VCaP (cell line): ENCODE data around the gene SMPX.

Experiments used
- H3K27ac ChIP-seq: fragments of 450-650 bp; 2 replicates; pipeline ENCODE4 v1.5.1; 2017
- TF ChIP-seq, protein P1 (sequence below): fragments of 450-650 bp; conservative IDR thresholded peaks from 2 replicates; pipeline ENCODE4 v1.5.1; 2017; ENCODE audit warnings: mild to moderate bottlenecking, moderate library complexity

Gene SMPX

DNA sequence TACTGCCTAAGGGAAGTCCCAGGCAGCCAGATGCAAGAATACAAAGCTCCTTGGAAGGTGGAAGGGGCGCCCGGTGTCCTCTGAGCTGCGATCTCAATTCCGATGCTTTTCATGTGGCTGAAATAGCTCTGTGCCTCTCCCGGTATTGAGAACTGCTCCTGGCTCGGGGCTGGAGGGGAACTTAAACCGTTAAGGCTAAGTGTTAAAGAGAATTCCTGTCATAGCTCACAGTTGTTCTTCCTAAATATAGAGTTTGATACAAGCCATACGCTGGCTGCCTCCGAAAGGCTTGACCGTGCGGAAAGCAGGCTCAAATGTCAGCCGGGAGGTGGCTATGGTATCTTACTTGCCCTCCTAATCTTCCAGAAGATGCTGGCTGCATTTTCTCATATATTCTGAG is at the start of gene SMPX:
TSS of gene SMPX (minus strand) at position 157 of the 400 bp plus-strand sequence. CDS start 3,826 bp downstream, outside the sequence.
- no peak within 1 kb of the TSS for H3K27ac ChIP-seq
- TF ChIP-seq, protein P1, sequence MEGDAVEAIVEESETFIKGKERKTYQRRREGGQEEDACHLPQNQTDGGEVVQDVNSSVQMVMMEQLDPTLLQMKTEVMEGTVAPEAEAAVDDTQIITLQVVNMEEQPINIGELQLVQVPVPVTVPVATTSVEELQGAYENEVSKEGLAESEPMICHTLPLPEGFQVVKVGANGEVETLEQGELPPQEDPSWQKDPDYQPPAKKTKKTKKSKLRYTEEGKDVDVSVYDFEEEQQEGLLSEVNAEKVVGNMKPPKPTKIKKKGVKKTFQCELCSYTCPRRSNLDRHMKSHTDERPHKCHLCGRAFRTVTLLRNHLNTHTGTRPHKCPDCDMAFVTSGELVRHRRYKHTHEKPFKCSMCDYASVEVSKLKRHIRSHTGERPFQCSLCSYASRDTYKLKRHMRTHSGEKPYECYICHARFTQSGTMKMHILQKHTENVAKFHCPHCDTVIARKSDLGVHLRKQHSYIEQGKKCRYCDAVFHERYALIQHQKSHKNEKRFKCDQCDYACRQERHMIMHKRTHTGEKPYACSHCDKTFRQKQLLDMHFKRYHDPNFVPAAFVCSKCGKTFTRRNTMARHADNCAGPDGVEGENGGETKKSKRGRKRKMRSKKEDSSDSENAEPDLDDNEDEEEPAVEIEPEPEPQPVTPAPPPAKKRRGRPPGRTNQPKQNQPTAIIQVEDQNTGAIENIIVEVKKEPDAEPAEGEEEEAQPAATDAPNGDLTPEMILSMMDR, result no peak

DNA sequence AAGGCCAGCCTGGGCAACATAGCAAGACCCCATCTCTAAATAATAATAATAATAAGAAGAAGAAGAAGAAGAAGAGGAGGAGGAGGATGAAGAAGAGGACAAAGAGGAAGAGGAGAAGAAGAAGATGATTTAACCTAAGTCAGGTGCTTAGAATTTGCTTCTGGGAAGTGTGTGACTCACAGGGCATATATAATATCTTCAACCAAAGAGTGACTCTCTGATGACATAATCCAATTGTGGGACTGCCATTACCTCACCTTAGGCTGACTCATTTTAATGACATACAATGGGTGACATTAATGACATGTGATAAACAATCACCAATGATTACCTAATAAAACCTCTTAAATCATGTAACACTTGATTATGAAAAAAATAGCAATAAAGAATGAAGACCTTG is 48.8 kb upstream of the SMPX start:
- TF ChIP-seq, protein P1, result no peak
- no peak overlapping the region for H3K27ac ChIP-seq

DNA sequence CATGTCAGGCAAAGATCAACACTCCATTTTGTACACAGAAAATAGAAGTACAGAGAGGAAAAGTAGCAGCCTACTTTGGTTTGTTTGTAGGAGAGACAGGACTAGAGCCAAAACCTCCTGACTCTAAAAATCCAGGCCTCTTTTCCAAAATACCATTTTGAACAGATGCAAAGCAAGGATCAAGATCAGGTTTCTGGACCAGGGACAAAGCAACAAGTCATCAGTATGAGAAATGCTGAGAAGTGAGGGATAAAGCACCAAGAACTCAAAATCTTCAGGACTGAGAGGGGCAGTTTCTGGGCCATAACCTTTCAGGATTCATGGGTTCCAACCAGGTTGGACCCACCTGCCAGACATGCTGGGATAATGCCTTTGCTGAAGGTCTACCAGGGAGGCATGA is 44.9 kb upstream of the SMPX start:
- H3K27ac ChIP-seq, result no peak overlapping the region
- TF ChIP-seq, protein P1, result no peak

DNA sequence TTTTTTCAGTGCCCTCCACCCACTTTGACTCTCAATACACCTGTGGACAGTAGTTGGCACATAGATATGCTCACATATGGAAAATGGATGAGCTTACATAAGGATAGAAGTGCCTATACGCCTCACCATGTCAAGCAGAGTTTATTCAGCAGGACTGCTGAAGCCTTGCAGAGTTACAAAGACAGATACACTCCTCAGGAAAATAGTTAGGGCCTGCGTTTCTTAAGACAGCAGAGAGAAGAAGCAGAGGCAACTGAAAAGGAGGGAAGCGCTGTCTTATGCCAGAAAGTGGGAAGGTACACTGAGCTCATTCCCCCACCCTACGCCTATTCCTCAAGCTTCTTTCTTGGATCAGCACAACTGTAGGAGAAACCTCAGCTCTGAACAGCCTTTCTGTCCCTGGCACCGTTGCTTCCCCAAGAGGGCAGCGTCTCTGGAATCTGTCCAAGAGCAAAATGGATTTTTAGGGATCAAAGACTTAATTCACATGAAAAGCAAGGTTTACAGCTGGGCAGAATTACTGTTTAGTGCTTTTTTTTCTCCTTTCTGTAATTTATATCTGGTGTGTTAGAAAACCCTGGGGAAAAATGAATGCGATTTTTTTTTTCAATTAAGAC is 44.2 kb upstream of the SMPX start:
- TF ChIP-seq, protein P1, result no peak

DNA sequence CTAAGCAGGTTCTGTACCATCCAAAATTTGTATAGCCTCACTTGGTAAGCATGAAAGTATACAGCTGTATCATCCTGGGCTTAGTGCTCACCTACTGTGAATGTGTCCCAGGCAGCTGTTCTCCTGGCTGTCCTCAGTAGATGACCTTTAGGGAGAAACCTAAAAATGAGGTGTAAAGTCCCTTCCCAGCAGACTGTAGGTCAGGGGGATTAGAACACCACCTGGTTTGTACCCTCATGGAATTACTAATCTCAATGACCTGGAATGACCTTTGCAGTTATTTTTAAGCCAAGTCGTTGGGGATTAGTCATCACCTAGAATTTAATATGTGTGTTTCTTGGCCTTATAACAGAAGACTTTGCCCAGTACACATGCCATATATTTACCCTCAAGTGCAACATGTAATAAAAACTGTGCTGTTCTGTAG is 42.4 kb upstream of the SMPX start:
- no peak overlapping the region for H3K27ac ChIP-seq
- TF ChIP-seq, protein P1, result no peak

More for the DNA sequence above, 44.2 kb upstream of the SMPX start:
- H3K27ac ChIP-seq, result no peak overlapping the region

DNA sequence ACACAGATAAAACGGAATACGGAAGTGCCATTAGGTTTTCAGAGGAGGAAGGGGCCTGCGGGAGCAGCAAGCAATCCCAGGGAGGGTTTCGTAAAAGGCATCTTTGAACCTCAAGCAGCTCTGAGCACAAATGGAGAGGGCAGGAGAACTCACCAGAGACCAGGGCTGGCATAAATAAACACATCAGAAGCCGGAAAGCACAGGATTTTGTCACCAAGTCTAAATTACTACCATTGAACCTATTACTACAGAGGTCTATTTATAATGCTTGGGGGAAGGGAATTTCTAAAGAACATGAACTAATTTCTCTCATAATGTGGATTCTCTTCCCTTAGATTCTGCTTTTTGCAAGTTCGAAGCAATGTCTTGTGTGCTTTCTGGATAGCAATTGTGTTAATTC is 41.9 kb upstream of the SMPX start:
- H3K27ac ChIP-seq, result no peak overlapping the region
- TF ChIP-seq, protein P1, result no peak

DNA sequence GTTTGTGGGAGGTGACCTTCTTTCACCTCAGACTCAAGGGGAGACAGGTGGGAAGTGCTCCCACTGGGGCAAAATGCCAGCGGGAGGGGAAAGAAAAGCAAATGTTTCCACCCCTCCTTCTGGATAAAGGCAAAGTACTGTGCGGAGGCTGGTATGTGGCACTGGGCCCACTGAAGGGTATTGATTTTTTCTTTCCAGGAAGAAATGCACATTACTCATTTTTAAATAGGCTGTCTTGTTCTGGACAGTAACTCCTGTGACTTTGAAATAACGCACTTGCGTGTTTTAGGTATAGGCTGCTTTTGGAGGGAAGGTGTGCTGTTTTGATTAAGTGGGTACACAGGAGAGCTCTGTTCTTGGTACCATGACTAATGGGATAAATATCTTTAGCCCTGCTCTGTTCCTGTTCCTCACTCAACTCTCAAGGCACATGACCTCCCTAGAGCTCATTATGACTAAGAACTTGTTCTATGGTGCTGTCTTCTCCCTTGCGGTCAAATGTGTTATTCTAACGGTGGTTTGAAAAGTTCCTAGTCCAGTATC is 40.8 kb upstream of the SMPX start:
- H3K27ac ChIP-seq, result no peak overlapping the region
- TF ChIP-seq, protein P1, result no peak
